CD4-positive, alpha-beta T cell treated with Interleukin-2 at 100 ng/mL for 4 hours (primary cell): ENCODE results near the gene UNC13B.
A peak's percentile ranks its signal among the peaks of the same experiment; 100 is the strongest.
"Not testable (repeated sequence)": the region's sequence is repeated elsewhere in the genome, so short reads cannot be mapped to it uniquely, and the experiment has no call there.

Source experiments
- DNase-seq: peaks from one replicate; pipeline ENCODE4 v3.0.0-alpha.2; 2020; ENCODE audit warnings: low spot score

Gene UNC13B

DNA sequence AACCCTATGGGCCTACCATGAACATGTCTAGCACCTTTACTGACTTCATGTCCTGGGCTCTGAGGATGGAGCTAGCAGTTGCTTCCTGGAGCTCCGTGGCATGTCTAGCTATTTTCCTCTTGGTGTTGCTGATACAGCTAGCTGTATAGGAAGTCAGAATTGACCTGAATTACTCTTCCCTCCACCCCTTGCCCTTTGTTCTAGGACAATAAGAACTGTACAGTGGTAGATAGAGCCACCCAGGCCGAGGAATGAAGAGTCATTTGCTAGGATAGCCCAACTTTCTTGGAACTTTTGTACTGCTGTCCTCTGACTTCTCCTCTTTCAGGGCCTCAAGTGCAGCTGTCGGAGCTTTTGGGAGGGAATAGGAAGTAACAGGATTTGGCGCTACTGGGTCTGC, 218.2 kb downstream of the UNC13B start:
- no peak for DNase-seq

DNA sequence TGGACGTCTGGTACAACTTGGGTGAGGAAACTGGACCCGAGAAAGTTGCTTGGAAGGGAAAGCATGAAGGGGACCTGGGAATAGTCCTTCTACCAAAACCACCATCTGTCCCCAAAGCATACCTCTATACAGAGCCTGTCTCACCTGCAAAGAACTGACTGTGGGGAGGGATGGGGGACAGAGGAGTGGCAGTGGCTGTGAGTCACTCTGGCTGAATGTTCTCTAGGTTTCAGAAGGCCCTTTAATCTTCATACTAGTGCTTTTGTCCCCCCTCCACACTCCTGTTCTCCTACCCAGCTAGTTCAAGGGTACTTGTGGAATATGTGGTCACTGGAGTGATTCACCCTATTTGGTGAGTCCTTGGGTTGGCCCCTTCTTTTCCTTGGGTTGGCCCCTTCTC, 218.8 kb downstream of the UNC13B start:
- no peak for DNase-seq

DNA sequence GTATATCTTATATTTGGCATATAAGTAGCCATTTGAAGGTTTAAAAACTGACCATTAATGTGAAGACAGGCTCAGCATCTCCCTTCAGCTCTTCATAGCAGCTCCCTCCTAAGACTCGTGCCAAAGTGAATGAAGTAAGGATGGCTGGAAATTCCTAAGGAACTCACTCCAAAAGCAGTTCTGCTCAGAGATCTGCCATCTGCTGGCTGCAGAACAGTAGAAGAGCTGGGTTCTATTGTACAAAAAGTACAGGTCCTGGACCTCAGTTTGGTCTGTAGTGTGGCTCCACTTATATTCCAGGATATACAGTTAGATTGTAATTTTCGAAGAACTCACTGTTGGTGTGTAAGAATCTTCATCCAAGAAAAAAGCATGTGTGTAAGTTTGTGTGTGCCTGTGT, 223.2 kb downstream of the UNC13B start:
- no peak for DNase-seq

DNA sequence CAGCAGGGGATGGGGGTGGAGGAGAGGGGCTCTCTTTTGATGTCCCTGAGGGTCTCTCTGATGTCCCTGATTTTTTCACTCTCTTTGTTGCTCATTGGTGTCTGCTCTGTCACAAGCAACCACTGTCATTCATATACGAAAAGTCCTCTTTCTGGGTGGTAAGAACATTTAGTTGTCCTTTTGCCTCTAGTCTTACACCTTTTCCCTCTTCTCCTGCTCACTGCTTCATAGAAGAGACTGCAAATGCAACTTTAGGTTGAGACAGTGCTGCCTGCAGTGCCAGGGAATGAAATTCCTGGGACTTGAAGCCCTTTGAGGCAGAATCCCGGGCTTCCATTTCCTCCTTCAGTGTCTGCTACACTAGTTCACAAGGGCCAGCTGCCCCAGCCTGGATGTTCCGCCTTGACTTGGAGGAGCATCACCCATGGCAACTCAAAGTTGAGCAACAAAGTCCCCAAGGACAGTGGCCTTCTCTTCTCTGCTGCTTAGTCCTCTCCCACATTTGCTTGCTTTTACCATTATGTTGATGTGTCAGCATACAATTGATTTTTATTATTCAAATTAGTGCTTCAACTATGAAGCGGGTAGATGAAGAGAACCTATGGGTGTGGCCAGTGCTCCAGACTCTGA, 233.4 kb downstream of the UNC13B start:
- no peak for DNase-seq

DNA sequence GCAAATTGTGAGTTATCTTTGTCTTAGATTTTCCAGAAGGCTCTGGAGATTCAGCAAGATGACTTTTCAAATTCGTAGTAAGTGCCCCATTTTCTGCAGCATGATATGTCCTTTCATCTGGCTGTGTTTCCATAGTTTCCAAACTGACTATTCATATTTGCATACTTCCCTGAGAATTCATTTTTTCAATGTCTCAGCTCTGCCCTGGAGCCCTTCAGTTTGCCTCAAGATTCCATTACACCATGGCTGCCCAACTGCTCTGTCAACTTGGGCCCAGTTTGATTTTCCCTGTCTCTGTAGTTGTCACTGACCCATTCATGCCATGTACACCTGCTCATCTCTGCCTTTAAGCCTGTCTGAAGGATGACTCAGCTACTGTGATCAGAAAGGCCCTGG, 233.9 kb downstream of the UNC13B start:
- no peak for DNase-seq

DNA sequence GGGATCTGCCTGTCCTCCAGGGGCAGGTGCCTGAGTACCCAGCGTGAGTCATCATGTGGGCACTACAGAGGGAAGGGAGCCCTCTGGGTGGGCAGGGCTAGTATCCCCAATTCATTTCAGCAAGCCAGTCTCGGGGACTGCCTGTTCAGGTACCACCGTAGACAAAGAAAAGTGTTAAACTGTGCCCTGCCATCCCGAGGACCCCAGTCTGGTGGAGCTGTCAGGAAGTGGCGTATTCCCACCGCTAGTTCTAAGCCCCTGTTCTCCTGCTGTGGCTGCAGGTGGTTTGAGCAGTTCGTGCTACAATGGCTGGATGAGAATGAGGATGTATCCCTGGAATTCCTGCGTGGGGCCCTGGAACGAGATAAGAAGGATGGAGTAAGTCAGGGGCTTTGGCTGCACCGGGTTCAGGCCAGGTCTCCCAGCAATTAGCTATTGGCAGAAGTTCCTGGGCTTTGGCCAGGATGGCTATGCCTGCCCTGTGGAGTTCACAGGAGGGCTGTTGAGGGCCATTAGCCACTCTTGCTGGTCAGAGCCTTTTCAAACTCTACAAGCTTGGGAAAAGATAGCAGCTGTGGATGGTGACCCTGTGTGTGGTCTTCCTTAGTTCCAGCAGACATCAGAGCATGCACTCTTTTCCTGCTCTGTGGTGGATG, 234.9 kb downstream of the UNC13B start:
- no peak for DNase-seq

DNA sequence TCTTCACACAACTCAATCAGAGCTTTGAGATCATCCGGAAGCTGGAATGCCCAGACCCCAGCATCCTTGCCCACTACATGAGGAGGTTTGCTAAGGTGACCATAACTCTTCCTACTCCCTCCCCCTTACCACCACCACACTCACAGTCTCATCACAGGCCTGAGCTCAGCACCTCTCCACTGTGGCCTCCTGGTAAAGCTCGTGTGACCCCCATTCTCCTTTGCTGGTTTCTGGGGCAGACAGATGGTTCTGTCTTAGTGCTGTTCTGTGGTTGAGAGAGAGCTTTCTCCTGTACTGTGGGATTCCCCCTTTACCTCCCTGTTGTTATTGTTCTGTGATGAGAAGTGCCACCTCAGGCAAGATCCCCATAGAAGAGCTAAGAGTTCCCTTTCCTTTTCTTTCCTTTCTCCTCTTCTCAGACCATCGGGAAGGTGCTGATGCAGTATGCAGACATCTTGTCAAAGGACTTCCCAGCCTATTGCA, 235.4 kb downstream of the UNC13B start:
- DNase-seq = no peak

DNA sequence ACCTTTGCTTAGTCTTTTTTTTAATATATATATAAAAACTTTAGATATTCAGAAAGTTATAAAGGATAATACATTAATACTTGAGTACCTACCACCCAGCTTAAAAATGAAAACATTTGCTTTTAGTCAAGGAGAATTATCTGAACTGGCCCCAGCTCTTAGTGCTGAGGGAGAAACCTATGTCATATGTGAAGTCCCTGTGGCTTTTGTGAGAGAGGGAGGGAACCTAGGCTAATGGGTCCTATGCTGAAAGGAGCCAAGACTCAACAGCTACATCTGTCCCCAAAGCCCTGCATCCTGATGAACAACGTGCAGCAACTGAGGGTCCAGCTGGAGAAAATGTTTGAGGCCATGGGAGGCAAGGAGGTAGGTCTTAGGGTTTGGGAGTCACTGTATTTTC, 236.1 kb downstream of the UNC13B start:
- no peak for DNase-seq

DNA sequence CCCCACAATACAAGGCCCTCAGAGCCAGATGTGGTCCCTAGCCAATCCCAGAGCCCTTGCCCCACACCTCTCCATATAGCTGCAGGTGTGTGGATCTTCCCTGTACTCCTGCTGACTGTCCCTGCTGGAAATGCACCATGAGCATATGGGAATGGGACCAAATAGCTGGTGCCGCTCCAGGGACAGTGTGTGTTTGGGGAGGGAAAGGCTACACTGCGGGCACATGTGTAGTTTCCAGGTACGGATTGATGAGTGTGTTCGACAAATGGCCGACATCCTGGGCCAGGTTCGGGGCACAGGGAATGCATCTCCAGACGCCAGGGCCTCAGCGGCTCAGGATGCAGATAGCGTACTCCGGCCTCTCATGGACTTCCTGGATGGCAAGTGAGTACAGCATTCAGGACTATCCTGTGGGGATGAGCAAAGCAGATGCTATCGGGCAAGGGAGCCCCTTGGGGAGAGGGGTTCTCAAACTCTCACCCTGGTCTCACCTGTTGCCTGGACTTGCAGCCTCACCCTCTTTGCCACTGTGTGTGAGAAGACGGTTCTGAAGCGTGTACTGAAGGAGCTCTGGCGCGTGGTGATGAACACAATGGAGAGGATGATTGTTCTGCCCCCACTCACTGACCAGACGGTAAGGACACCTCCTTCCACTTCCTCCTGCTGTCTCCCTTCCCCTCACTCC, 237.0 kb downstream of the UNC13B start:
- no peak for DNase-seq

DNA sequence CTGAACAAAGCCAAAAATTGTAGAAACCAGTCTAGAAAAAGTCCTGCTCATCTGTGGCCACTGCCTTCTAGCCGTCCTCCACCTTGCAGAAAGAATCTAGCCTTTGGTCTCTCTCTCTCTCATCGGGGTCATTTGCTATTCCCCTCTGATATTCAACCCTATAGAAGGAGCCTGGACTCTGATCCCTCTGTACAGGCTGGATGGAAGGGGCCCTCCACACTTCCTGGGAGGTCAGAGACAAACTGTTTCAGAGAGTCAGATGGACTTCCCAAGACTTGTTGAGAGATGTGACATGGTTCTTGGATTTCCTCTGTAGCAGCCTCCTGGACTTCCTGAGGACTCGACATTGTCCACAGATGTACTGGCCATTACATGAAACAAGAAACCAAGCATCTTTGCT, 243.1 kb downstream of the UNC13B start:
- DNase-seq = no peak

DNA sequence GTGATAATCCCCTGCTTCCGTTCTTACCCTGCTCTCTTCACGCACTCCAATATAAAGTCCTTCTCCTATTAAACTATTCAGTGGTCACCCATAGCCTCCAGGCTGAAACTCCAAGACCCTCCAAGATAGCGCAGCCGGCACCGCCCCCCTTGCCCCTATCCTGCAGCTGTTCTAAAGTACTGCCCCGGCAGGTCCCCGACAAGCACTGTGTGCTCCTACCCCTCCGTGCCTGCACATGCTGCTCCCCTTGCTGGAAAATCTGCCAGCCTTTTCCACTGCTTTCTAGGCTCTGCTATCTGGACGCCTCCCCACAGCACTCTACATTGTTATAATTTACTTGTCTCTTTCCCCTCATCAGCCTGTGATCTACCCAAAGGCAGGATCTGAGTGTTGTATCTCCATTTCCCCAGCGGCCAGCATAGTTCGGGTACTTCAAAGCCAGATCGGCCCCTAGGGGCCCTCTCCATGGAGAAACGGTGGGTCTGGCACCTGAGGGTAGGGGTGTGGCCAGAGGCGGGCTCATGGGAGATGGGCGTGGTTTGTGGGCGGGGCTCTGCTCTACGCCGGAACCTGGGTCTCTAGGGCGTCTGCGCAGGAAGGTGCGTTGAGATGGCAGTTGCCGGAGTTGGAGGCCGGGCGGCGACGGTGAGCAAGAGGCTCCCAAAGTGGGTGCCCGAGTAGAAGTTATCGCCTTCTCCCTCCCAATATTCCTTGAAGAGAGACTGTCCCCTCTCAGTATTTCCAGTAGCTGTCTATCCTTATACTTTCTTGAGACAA, 244.6 kb downstream of the UNC13B start:
- DNase-seq = peak; percentile 5

DNA sequence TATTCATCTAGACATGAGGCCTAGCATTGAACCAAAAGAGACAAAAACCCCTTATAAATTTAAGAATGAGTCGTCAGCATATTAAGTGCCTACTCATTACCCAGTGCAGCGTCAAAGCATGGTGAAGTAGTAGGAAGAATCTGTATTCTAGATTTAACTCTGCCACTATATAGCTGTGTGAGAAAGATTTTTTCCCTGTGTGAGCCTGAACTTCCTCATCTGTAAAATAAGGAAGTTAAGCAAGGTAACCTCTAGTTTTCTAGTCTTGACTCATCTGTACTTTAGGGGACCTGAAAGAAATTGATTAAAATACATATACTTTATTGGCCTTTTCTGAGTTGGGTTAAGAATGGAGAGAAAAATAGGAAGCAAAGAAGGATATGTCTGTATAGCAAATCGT, 246.0 kb downstream of the UNC13B start:
- no peak for DNase-seq

DNA sequence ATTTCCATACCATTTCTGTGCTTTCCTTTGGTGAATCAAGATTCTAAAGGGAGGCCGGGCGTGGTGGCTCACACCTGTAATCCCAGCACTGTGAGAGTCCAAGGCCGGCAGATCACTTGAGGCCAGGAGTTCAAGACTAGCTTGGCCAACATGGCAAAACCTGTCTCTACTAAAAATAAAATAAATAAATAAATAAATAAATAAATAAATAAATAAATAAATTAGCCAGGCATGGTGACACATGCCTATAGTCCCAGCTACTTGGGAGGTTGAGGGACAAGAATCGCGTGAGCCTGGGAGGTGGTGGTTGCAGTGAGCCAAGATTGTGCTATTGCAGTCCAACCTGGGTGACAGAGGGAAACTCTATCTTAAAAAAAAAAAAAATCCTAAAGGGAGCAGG, 247.6 kb downstream of the UNC13B start:
- not testable (repeated sequence) for DNase-seq

DNA sequence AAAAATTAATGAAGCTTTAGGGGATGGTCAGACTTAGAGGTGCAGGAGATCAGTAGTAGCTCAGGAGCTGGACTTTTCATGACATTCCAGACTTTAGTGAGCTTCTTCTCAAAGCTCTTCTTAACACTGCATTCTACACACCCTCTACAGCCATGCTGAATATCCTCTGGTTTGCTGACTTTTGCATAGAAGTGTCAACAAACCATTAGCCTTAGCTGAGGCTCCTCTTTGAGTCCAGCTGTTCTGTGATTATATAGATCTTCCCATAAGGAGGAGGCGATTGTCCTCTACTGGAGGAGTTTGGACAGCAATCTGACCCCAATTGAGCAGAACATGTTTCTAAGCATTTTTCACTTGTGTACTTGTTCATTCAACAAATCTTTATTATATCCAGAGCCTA, 253.1 kb downstream of the UNC13B start:
- DNase-seq = no peak

DNA sequence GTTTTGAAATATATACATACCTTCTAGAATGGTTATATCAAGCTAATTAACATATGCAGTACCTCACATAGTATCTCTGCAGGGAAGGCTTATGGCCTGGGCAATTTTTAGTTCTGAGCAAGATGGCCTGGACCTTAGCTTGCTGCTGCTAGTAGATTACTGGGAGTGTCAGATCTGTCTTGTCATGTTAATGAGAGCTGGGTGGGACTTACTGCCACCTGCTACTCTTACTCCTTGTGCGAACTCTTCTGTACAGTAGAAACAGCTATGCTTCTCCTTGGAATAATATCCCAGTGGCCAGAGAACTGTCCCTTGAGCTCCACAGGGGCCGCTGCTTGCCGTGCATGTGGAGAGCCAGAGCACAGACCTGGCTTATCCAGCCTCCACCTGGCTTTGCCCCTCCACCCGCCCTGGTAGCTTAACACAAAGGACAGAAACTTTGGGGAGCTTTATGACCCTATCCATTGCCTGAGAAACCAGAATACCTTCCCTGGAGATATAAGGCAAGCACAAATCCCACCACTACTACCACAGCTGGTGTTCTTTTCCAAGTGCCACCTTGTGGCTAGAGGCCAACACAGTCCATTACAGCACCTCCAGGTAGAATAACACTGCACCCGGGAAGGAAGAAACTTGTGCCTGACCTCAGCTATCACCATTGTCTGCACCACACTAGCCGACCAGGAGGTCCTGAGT, 253.7 kb downstream of the UNC13B start:
- no peak for DNase-seq

DNA sequence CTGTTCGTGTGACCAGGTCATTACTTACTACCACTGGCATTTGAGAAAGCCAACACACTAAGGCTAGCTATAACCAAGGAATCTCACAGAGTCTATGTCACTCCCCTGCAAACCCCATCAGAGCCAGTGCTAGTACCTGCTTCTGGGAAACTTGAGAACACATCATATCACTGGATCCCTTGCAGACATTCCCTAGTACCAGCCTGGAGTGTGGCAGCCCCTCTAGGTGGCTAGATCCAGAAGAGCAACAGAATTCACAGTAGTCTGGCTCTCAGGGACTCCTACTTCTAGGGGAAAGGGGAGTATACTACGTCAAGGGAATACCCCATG, 254.3 kb downstream of the UNC13B start:
- no peak for DNase-seq

DNA sequence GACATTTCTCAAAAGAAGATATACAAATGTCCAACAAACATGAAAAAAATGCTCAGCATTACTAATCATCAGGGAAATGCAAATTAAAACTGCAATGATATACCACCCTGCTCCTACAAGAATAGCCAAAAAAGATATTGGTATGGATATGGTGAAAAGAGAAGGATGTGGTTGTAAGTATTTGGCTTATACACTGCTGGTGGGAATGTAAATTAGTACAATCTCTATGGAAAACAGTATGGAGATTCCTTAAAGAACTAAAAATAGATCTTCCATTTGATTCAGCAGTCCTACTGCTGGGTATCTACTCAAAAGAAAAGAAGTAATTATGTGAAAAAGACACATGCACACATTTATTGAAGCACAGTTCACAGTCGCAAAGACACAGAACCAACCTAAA, 260.5 kb downstream of the UNC13B start:
- no peak for DNase-seq

DNA sequence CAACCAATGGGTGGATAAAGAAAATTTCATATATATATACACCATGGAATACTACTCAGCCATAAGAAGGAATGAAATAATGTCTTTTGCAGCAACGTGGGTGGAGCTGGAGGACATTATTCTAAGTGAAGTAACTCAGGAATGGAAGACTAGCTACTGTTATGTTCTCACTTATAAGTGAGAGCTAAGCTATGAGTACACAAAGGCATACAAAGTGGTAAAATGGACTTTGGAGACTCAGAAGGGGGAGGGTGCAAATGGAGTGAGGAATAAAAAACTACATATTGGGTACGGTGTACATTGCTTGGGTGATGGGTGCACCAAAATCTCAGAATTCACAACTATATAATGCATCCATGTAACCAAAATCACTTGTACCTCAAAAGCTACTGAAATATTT, 260.9 kb downstream of the UNC13B start:
- no peak for DNase-seq

DNA sequence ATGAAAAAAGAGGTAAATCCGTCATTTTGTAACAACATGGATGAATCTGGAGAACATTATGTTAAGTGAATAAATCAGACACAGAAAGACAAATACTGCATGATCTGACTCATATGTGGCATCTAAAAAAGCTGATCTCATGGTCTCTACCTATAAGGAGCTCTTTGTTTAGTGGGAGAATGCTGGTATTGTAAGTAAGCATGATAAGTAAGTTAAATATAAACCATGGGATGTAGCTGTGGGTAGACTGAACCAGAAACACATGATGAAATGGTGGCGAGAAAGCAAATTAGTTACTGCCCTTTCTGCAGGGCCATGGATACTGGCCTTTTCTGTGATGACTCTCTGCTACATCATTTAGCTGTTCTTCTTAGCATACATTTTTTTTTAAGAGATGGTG, 261.7 kb downstream of the UNC13B start:
- DNase-seq = no peak

DNA sequence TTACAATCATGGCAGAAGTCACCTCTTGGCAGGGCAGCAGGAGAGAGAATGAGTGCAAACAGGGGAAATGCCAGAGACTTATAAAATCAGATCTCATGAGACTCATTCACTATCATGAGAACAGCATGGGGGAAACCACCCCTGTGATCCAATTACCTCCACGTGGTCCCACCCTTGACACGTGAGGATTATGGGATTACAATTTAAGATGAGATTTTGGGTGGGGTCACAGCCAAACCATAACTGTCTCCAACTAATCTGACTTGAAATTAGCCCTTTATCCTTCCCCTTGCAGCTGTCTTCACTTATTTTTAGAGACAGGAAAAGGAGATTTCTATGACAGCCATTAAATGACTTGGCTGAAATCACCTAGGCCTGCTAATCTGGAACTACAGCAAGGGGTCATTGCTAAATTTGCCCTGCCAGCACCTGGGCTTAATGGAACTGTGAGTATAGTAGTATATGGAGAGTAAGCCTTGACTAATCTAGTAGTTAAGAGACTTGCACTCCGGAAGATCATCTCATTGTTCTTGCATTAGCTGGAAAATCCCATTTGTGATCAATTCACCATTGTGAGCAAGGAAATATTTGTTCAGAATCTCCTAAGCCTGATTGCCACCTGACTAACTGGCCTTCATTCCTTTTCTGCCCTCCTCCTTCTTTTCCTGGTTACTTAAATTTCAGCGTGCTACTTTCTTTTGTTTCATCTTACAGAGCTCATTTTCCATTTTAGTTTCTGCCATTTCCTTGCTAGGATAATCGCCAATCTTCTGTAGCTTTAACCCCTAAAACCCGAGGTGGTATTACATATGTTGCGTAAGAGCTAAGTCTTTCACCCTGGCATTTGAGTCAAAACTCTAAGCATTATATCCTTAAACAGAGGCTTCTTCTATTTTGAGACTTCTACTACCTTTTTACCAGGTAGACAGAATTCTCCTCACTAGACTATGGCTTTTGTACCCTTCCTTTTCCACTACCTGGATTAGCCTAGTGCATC, 262.8 kb downstream of the UNC13B start:
- no peak for DNase-seq

DNA sequence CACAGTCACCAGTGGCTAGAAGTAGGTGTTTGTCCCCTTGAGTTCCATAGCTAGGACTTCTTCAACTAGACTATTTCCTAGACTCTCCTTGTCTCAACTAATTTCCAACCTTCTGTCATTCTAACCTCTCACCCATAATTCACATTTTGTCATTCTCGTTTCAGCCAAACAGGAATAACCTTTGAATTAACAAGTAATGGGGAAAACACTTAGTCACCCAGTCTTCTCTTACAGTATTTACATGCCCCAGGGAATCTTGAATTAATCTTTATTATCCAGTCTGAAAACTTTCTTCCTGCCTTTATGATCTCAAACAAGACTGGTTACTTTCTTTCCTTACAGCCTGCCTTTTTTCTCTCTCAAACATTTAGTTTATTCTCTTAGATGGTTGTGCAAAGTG, 264.8 kb downstream of the UNC13B start:
- DNase-seq = no peak
